Stimulated activated CD4-positive, alpha-beta T cell treated with anti-CD3 and anti-CD28 coated beads, Interleukin-12 subunit alpha, Interleukin-12 subunit beta, amount 100 ng/mL, for 48 hours (primary cell): Measurements from ENCODE around the gene SLC25A44.
"Not testable (repeated sequence)": the region's sequence is repeated elsewhere in the genome, so short reads cannot be mapped to it uniquely, and the experiment has no call there.

ENCODE experiments used
- DNase-seq, 3 donors: peaks; one replicate each; pipeline ENCODE4 v3.0.0-alpha.2; 2020; ENCODE audit warnings: low read depth in 2 of 3, low spot score in 1 of 3

The SLC25A44 gene

GRCh38 chr1:156162430-156163037, 31.4 kb upstream of the SLC25A44 start:
- DNase-seq: no peak

GRCh38 chr1:156163712-156164111, 30.2 kb upstream of the SLC25A44 start:
- DNase-seq: no peak

- no peak for DNase-seq
Measured at GRCh38 chr1:156164125-156164831, 29.6 kb upstream of the SLC25A44 start.

GRCh38 chr1:156165083-156165482, 28.8 kb upstream of the SLC25A44 start:
- DNase-seq: no peak

- no peak for DNase-seq
Measured at GRCh38 chr1:156167536-156167935, 26.4 kb upstream of the SLC25A44 start.

GRCh38 chr1:156172696-156173470, 21.0 kb upstream of the SLC25A44 start:
- no peak for DNase-seq

- DNase-seq: no peak
Measured at GRCh38 chr1:156176610-156177210, 17.2 kb upstream of the SLC25A44 start.

GRCh38 chr1:156177919-156178654, 15.8 kb upstream of the SLC25A44 start:
- no peak for DNase-seq

- DNase-seq: no peak
Measured at GRCh38 chr1:156180471-156180870, 13.4 kb upstream of the SLC25A44 start.

- DNase-seq: not testable (repeated sequence)
Measured at GRCh38 chr1:156181391-156181924, 12.4 kb upstream of the SLC25A44 start.

GRCh38 chr1:156182010-156182779, 11.7 kb upstream of the SLC25A44 start:
- not testable (repeated sequence) for DNase-seq

- not testable (repeated sequence) for DNase-seq
Measured at GRCh38 chr1:156186347-156187177, 7.3 kb upstream of the SLC25A44 start.

- DNase-seq: not testable (repeated sequence)
Measured at GRCh38 chr1:156190265-156190664, 3.6 kb upstream of the SLC25A44 start.

- no peak for DNase-seq
Measured at GRCh38 chr1:156191292-156191964, 2.5 kb upstream of the SLC25A44 start.

- DNase-seq: no peak
Measured at GRCh38 chr1:156193208-156193487, 756 bp upstream of the SLC25A44 start.

GRCh38 chr1:156194300-156194652, 372 bp downstream of the SLC25A44 start:
- no peak for DNase-seq

GRCh38 chr1:156195853-156196252, 1.9 kb downstream of the SLC25A44 start:
- DNase-seq: no peak

GRCh38 chr1:156196445-156196844, 2.5 kb downstream of the SLC25A44 start:
- DNase-seq: no peak

- DNase-seq: no peak
Measured at GRCh38 chr1:156198831-156199349, 5.0 kb downstream of the SLC25A44 start.
